CD4-positive, alpha-beta T cell treated with Interleukin-2 at 100 ng/mL for 4 hours (primary cell): ENCODE results near the gene GLE1.
"Not testable (repeated sequence)": the region's sequence is repeated elsewhere in the genome, so short reads cannot be mapped to it uniquely, and the experiment has no call there.

Experiments used
- DNase-seq: peaks from one replicate; pipeline ENCODE4 v3.0.0-alpha.2; 2020; ENCODE audit warnings: low spot score

GLE1 gene

GRCh38 chr9:128497824-128498610, 6.5 kb upstream of the GLE1 start:
- DNase-seq, result no peak

GRCh38 chr9:128498911-128499310, 5.6 kb upstream of the GLE1 start:
- no peak for DNase-seq

DNA sequence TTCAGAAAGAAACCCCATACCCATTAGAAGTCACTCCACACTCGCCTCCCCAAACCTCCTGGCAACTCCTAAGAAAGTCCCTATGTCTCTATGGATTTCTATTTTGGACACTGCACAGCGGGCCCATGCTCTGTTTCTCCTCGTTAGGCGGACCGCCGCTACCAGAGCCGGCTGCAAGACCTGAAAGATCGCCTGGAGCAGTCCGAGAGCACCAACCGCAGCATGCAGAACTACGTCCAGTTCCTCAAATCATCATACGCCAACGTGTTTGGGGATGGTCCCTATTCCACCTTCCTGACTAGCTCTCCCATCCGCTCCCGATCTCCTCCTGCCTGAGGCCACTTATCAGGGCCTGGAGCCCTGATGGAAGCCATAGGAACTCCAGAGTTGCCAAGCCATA, 4.6 kb upstream of the GLE1 start:
- DNase-seq, result no peak

- DNase-seq, result not testable (repeated sequence)
Observed at GRCh38 chr9:128503415-128503825, 1.1 kb upstream of the GLE1 start.

DNA sequence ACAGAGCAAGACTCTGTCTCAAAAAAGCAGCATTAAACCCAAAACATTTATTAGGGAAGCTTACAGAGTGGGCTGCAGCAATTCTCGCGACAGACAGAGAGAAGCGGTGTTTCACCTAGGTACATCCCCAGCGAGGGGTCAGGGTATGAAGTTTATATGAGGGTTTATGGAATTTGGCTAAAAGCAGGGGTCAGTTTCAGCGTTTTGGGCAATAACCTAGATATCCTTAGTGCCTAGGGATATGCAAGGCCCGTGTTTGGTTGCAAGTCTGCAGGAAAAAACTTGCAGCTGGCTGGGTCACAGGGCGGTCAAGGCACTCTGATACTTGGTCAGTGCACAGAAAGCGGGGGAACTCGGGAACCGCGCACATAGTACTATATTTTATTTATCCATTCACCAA, 649 bp upstream of the GLE1 start:
- no peak for DNase-seq

DNA sequence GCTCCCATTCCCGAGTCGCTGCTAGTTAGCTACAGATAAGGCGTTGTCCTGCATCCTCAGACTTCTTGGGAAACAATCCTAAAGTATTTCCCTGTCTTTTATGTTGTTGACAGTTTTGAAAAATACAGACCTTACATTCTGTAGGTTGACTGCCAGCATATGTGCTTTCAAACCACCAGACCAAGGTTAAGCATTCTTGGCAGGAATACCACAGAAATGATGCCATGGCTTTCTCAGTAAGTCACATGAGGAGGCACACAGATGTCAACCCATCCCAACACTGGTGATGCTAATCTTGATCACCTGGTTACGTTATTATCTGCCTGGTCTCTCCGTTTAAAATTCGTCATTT, 871 bp downstream of the GLE1 start:
- DNase-seq, result no peak

DNA sequence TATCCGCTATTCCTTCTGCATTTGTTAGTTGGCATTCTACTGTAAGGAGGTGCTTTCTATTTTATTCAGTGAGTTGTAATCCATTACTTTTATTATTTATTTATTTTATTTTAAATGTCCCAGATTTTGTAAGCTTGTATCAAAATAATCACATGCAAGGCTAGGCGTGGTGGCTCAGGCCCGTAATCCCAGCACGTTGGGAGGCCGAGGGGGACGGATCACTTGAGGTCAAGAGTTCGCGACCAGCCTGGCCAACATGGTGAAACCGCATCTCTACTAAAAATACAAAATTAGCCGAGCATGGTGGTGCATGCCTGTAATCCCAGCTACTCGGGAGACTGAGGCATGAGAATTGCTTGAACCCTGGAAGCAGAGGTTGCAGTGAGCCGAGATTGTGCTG, 1.4 kb downstream of the GLE1 start:
- not testable (repeated sequence) for DNase-seq

DNA sequence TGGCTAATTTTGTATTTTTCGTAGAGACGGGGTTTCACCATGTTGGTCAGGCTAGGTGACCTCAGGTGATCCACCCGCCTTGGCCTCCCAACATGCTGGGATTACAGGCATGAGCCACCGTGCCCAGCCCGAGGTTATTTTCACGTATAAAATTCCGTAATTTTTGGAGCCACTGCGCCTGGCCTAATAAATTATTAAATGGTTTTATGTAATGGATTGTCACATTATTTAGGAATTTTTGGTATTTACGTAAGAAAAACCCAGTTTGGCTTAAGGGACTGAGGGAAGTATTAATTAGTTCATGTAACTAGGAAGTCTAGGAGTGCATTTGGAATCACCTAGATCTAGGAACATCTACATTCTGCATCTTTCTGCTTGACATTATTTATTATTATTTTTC, 8.3 kb downstream of the GLE1 start:
- no peak for DNase-seq

- no peak for DNase-seq
Observed at GRCh38 chr9:128521956-128522355, 17.4 kb downstream of the GLE1 start.

DNA sequence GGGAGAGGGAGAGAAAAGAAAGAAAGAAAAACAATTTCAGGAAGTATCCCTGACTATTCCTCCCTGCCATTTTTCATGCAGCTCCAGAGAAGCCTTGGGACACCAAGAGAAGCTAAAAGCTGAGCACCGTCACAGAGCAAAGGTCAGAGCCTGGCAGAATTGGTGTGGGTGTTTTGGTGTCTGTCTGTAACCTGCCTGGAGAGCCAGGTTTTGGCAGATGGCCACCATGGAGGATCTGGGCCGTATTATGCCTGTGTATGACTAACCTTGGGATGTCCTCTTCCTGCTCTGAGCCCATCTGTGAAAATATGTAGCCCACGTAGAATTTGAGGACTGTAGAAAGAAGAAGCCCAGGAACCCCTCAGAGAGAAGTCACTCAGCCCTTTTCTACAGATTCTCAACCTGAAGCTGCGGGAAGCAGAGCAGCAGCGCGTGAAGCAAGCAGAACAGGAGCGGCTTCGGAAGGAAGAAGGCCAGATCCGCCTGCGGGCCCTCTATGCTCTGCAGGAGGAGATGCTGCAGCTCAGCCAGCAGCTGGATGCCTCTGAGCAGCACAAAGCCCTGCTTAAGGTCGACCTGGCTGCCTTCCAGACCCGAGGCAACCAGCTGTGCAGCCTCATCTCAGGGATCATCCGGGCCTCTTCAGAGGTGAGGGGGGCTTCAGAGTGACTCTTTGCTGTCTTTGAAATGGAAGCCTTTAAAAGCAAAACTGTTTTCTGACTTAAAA, 18.8 kb downstream of the GLE1 start:
- DNase-seq, result no peak

- DNase-seq, result no peak
Observed at GRCh38 chr9:128526720-128527119, 22.2 kb downstream of the GLE1 start.

GRCh38 chr9:128528445-128529160, 24.1 kb downstream of the GLE1 start:
- no peak for DNase-seq

- no peak for DNase-seq
Observed at GRCh38 chr9:128529191-128529590, 24.7 kb downstream of the GLE1 start.

DNA sequence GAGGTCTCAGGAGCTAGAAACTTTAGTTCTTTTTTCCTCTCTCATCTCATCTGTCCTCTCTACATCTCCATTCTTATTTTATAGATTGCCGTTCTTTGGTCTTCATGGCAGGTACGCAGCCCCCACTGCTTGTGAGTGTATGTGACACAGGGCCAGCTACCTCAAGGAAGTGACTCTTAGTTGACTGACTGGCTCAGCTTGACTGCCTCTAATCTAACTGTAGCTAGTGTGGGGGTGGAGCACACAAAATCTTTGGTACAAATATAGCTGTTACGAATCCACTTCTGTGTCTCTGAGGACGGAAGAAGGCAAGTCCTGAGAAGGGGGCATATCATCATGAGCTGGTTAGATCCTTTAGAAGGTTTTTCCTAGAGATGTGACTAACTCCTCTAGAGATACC, 28.1 kb downstream of the GLE1 start:
- no peak for DNase-seq

- no peak for DNase-seq
Observed at GRCh38 chr9:128540634-128541360, 36.3 kb downstream of the GLE1 start.

DNA sequence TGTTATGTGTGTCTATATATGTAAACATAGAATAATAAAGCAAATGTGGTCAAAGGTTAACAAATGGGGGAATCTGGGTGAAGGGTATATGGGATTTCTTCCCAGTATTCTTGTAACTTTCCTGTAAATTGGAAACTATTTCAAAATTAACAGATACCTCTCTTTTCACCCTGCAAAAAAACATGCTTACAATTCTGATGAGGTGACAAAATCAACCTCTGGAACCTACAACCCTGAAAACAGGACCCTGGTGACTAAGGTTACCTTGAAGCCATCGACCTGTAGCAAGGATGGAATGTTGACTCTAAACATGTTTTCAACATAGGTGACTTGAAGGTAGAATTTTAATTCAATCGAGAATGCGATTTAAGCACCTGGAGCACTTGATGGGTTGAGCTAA, 42.0 kb downstream of the GLE1 start:
- no peak for DNase-seq

DNA sequence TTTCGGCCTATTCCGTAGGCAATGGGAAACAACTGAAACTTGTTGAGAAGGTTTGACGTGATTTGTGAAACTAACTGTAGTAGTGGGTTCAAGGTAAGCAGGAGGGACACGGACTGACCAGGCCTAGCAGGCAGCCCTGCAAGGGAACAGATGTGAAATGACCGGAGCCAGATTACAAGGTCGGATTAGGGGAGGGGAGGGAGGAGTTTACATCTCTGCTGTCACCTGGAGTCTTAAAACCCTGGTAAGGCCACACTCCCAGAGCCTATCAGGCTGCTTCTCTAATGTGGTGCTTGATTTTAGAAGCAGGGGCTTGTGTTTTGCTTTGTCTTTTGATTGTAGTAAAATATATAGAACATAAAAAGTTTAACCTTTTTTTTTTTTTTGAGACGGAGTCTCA, 44.4 kb downstream of the GLE1 start:
- no peak for DNase-seq

DNA sequence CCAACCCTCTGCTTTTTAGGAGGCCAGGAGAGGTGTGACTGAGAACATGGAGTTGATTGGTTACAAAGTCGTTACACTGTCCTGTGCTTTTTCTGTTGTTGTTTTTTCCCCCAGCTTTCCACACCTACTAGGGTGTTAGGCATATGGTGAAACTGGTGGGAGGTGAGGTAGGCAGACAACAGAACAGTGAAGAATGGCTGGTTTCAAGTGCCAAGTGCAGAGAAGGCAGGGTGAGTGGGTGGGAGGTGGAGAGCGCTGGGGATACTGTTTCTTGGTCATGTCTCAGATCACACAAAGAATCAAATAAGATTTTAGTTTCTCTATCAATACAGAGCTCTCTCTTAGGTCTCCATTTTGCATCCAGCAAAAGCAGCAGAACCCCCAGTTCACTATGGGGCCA, 45.7 kb downstream of the GLE1 start:
- no peak for DNase-seq

DNA sequence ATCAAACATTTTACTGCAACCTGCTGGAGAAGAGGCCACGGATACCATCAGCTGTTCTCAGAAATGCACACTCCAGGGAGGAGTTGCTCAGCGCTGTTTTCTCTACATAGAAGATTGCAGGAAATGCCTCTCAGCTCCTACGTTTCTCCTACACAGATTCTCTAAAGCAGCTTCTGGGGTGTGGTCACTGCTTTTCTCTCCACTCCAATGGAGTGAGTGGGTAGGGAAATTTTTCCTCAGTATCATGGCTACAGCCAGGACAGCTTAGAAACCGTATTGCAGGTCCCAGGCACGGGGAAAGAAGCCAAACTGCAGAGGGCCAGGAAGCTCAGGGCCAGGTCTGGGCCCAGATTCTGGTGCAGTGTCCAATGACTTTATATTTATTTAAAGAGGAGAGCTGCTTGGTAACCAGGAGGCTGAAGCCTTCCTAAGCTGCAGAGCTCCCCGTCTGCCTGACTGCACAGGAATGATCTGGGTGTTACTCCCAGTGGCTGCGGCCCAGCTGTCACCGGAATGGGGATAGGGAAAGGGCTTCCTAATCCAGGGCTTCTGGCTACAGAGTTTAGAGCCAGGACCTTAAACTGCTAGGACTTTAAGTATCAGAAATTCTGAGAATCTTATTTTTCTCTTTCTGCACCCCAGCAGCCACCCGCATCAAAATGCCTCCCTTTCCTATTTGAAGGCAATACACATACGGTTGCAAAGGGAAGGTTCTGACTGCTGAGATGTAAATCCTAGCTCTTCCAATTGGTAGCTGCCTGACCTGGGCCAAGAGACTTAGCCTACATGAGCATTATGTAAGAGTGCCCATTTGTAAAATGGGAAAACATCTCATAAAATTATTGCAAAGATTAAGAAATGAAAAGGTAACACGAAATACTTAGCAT, 46.5 kb downstream of the GLE1 start:
- DNase-seq, result peak; percentile 21

DNA sequence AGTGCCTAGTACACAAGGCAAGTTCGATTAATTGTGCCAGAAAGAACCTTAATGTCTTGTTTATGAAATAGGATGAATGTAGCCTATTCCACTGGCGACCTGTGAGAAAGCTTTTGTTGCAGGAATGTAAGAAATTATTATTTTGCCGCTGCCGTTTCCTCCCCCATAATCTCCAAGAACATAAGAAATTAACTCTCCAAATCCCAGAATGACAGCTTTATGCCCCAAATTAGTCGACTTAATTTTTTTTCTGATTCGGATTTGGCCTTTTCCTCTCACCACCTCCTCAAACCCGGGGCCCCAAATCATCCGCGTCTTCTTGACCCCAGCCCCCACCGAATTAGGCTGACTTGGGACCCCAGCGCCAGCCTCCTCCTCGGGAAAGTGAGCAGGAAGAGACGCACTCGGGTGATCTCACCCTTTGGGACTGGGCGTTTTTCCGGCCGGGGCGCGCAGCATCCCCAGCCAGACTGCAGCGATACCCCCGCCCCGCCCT, 47.2 kb downstream of the GLE1 start:
- DNase-seq, result no peak

DNA sequence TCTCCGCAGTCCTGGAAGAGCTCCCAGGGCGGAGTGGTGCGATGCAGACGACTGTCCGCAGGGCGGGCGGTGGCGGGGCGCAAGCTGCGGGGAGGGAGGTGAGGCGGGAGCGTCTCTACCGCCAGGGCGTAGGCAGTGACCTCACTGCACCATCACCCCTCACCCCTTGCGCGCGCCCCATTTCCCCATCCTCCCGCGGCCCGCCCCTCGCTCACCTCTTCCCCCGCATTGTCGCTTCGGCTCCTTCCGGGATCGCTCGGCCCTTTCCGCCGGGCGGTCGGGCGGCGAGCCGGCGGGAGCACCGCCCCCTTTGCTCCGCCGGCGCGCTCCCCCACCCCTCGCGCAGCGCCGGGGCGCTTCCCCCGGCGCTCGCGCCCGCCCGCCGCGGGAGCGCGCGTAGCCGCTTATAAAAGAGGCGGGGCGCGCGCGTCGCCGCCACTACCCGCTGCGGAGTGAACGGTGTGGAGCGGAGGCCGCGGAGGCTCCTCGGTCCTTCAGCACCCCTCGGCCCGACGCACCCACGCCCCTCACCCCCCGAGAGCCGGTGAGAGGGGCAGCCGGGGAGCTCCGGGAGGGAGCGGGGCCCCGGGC, 47.7 kb downstream of the GLE1 start, which contains the start of gene SPTAN1:
TSS of gene SPTAN1 (plus strand) at position 435 of the 591 bp plus-strand sequence. CDS start 14,154 bp downstream, outside the sequence.
- DNase-seq, result peak; percentile 95
